HepG2 (cell line): ENCODE results near the gene CLASP2. TPM values are rescaled to one million over a fixed set of nuclear protein-coding genes. Genes with fewer than 3 reads are reported as not detected.

Source experiments
- ARNT2 ChIP-seq: sonication (generic); formaldehyde crosslinking; IDR thresholded peaks from 2 replicates; pipeline ENCODE4 v1.8.0; 2022; ENCODE audit warnings: mild to moderate bottlenecking, low read depth, missing genetic modification reagents, moderate library complexity
- CREB1 ChIP-seq, 2 experiments: fragments of 450-650 bp in 1 of 2; IDR thresholded peaks; 2 replicates each; pipeline ENCODE4 v1.6.1; 2016 to 2017; ENCODE audit warnings: control low read depth in 1 of 2, mild to moderate bottlenecking in 1 of 2, missing compliant biosample characterization in 1 of 2, missing genetic modification characterization in 1 of 2
- DZIP1 ChIP-seq: sonication (generic); formaldehyde crosslinking; IDR thresholded peaks from 2 replicates; pipeline ENCODE4 v1.5.0; 2020; ENCODE audit warnings: mild to moderate bottlenecking, missing genetic modification reagents
- GMEB2 ChIP-seq: IDR thresholded peaks from 2 replicates; pipeline ENCODE4 v1.6.1; 2016; ENCODE audit warnings: missing biosample characterization, missing genetic modification reagents, low read depth
- ISL2 ChIP-seq: sonication (generic); formaldehyde crosslinking; IDR thresholded peaks from 2 replicates; pipeline ENCODE4 v1.5.0; 2020; ENCODE audit warnings: missing genetic modification reagents
- JUND ChIP-seq: sonication (generic); formaldehyde crosslinking; IDR thresholded peaks from 2 replicates; pipeline ENCODE4 v1.8.0; 2022; ENCODE audit warnings: mild to moderate bottlenecking, missing genetic modification reagents
- MED13 ChIP-seq: sonication (generic); formaldehyde crosslinking; IDR thresholded peaks from 2 replicates; pipeline ENCODE4 v1.5.0; 2020; ENCODE audit warnings: missing genetic modification reagents
- NFIB ChIP-seq: sonication (generic); formaldehyde crosslinking; IDR thresholded peaks from 2 replicates; pipeline ENCODE4 v1.9.0; 2021; ENCODE audit warnings: missing genetic modification reagents, mild to moderate bottlenecking, borderline replicate concordance
- POLR2G ChIP-seq: fragments of 200-400 bp; formaldehyde crosslinking; IDR thresholded peaks from 2 replicates; pipeline ENCODE4 v1.6.1; 2018; ENCODE audit warnings: mild to moderate bottlenecking, low read depth, low read length, moderate library complexity
- SALL1 ChIP-seq: sonication (generic); formaldehyde crosslinking; IDR thresholded peaks from 2 replicates; pipeline ENCODE4 v1.8.0; 2022; ENCODE audit warnings: mild to moderate bottlenecking, missing genetic modification reagents
- SP2 ChIP-seq: sonication (generic); formaldehyde crosslinking; IDR thresholded peaks from 2 replicates; pipeline ENCODE4 v1.5.1; 2020; ENCODE audit warnings: mild to moderate bottlenecking, missing genetic modification reagents
- TFDP2 ChIP-seq: sonication (generic); formaldehyde crosslinking; IDR thresholded peaks from 2 replicates; pipeline ENCODE4 v1.4.0; 2020; ENCODE audit warnings: missing genetic modification reagents
- THYN1 ChIP-seq: sonication (generic); formaldehyde crosslinking; IDR thresholded peaks from 2 replicates; pipeline ENCODE4 v1.8.1; 2023; ENCODE audit warnings: low read depth, mild to moderate bottlenecking, moderate library complexity, missing genetic modification reagents, borderline replicate concordance
- ZFP91 ChIP-seq: sonication (generic); formaldehyde crosslinking; IDR thresholded peaks from 2 replicates; pipeline ENCODE4 v1.9.0; 2022; ENCODE audit warnings: missing genetic modification reagents, mild to moderate bottlenecking, borderline replicate concordance
- ZNF232 ChIP-seq: sonication (generic); formaldehyde crosslinking; IDR thresholded peaks from 2 replicates; pipeline ENCODE4 v1.4.0; 2020; ENCODE audit warnings: missing genetic modification reagents, borderline replicate concordance
- ZNF296 ChIP-seq: sonication (generic); formaldehyde crosslinking; conservative IDR thresholded peaks from 2 replicates; pipeline ENCODE4 v1.5.0; 2020; ENCODE audit warnings: mild to moderate bottlenecking, missing genetic modification reagents
- ZNF431 ChIP-seq: sonication (generic); formaldehyde crosslinking; IDR thresholded peaks from 2 replicates; pipeline ENCODE4 v1.9.0; 2022; ENCODE audit warnings: missing genetic modification reagents, low read depth, mild to moderate bottlenecking, borderline replicate concordance
- ZNF446 ChIP-seq: sonication (generic); formaldehyde crosslinking; IDR thresholded peaks from 2 replicates; pipeline ENCODE4 v1.5.0; 2020; ENCODE audit warnings: mild to moderate bottlenecking, missing genetic modification reagents
- ZNF543 ChIP-seq: sonication (generic); formaldehyde crosslinking; IDR thresholded peaks from 2 replicates; pipeline ENCODE4 v1.4.0; 2020; ENCODE audit warnings: mild to moderate bottlenecking, missing genetic modification reagents
- ZNF563 ChIP-seq: sonication (generic); formaldehyde crosslinking; IDR thresholded peaks from 2 replicates; pipeline ENCODE4 v1.8.0; 2022; ENCODE audit warnings: mild to moderate bottlenecking, moderate library complexity, missing genetic modification reagents
- ZNF570 ChIP-seq: sonication (generic); formaldehyde crosslinking; IDR thresholded peaks from 2 replicates; pipeline ENCODE4 v1.4.0; 2020; ENCODE audit warnings: mild to moderate bottlenecking, missing genetic modification reagents, borderline replicate concordance
- polyA plus RNA-seq, 8 experiments: library from polyadenylated mRNA; depleted of rRNA in 3 of 8; stranded (reverse) in 7 of 8; unstranded in 1 of 8; fragments of >200 nt; fragmentation: Illumina TruSeq in 4 of 8; extraction: Trizol in 4 of 8; gene quantifications; 2 replicates each; pipeline versions ENCODE4 v1.2.1 to v1.2.3, GENCODE V29; 2011 to 2016; ENCODE audit warnings: low read depth in 4 of 8, missing spikeins in 1 of 8, mixed read lengths in 1 of 8; ENCODE audit not compliant: insufficient read depth in 1 of 8
- total RNA-seq, 5 experiments: library from RNA; depleted of rRNA; stranded (reverse); fragments of >200 nt; fragmentation: Illumina TruSeq; extraction: Trizol; gene quantifications; 2 replicates each; pipeline ENCODE4 v1.2.3, GENCODE V29; 2016; ENCODE audit warnings: low read depth in 1 of 5

CLASP2 gene
- total and polyA plus RNA-seq, 2 of the 13 experiments (the other 11 are each of a cell fraction or from before 2014, with no cell fraction given), result 15.7 to 34.8 TPM

GRCh38 chr3:33717866-33718594 is at the start of gene CLASP2 (continued):
- TF ChIP-seq DZIP1 (CRISPR knock-in tag), result 0 out of 2 replicates have a peak, but pooled peaks have one; percentile 70
- peak; percentile 87 for TF ChIP-seq GMEB2 (CRISPR knock-in tag)
- TF ChIP-seq ZNF543 (CRISPR knock-in tag), result peak; percentile 81
- peak; percentile 99 for TF ChIP-seq CREB1 (IDR thresholded peaks at IDR 0.05)
- TF ChIP-seq CREB1 (CRISPR knock-in tag; IDR thresholded peaks at IDR 0.05), result peak; percentile 92
- TF ChIP-seq SP2 (CRISPR knock-in tag), result 0 out of 2 replicates have a peak, but pooled peaks have one; percentile 20
- TF ChIP-seq ZFP91, result peak; percentile 92; the same call in 1 of the 2 replicates
- TF ChIP-seq ZNF431 (CRISPR knock-in tag), result 0 out of 2 replicates have a peak, but pooled peaks have one; percentile 77
- TF ChIP-seq ISL2 (CRISPR knock-in tag), result peak; percentile 43; the same call in 1 of the 2 replicates
- TF ChIP-seq MED13 (CRISPR knock-in tag), result no peak
- TF ChIP-seq ARNT2 (CRISPR knock-in tag), result peak; percentile 83
- 0 out of 2 replicates have a peak, but pooled peaks have one; percentile 7 for TF ChIP-seq ZNF232 (CRISPR knock-in tag)
- TF ChIP-seq TFDP2, result peak; percentile 82
- peak; percentile 31; the same call in 1 of the 2 replicates for TF ChIP-seq ZNF296 (CRISPR knock-in tag)
- TF ChIP-seq JUND (CRISPR knock-in tag), result peak; percentile 38; the same call in 1 of the 2 replicates
- TF ChIP-seq ZNF570 (CRISPR knock-in tag), result 0 out of 2 replicates have a peak, but pooled peaks have one; percentile 30
- no peak for TF ChIP-seq NFIB (CRISPR knock-in tag)
- peak; percentile 55 for TF ChIP-seq SALL1
- TF ChIP-seq ZNF563 (CRISPR knock-in tag), result peak; percentile 87
- no peak for TF ChIP-seq THYN1 (CRISPR knock-in tag)
- TF ChIP-seq ZNF446 (CRISPR knock-in tag), result no peak
- peak; percentile 73 for TF ChIP-seq POLR2G
